Neuronal stem cell (in vitro differentiated cells): ENCODE measurements around the gene TMEM178A.

Source experiments
- DNase-seq: peaks from one replicate; pipeline ENCODE4 v3.0.0-alpha.2; 2013; ENCODE audit warnings: low spot score
- H2AFZ ChIP-seq: one replicate; pipeline ENCODE4 v1.6.1; 2013; ENCODE audit warnings: mild to moderate bottlenecking, low read length, inconsistent platforms
- H2AK5ac ChIP-seq: 2 replicates; pipeline ENCODE4 v1.6.1; 2013; ENCODE audit warnings: low read depth, mild to moderate bottlenecking, inconsistent platforms, low read length, moderate library complexity, mixed read lengths
- H2BK120ac ChIP-seq: 2 replicates; pipeline ENCODE4 v1.6.1; 2013; ENCODE audit warnings: low read depth, mild to moderate bottlenecking, inconsistent platforms, low read length, moderate library complexity, mixed read lengths
- H2BK12ac ChIP-seq: one replicate; pipeline ENCODE4 v1.6.1; 2013; ENCODE audit warnings: low read length, inconsistent platforms
- H2BK15ac ChIP-seq: 2 replicates; pipeline ENCODE4 v1.6.1; 2013; ENCODE audit warnings: mild to moderate bottlenecking, low read length, inconsistent platforms, mixed read lengths
- H2BK5ac ChIP-seq: one replicate; pipeline ENCODE4 v1.6.1; 2013; ENCODE audit warnings: inconsistent platforms, mild to moderate bottlenecking, low read length, moderate library complexity
- H3K14ac ChIP-seq: one replicate; pipeline ENCODE4 v1.6.1; 2013; ENCODE audit warnings: low read length, inconsistent platforms
- H3K18ac ChIP-seq: 2 replicates; pipeline ENCODE4 v1.6.1; 2013; ENCODE audit warnings: low read length, inconsistent platforms
- H3K23ac ChIP-seq: 2 replicates; pipeline ENCODE4 v1.6.1; 2013; ENCODE audit warnings: low read depth, mild to moderate bottlenecking, mixed read lengths, low read length, inconsistent platforms; ENCODE audit not compliant: poor library complexity
- H3K27ac ChIP-seq: replicated peaks from 3 replicates; pipeline ENCODE4 v1.5.1; 2013; ENCODE audit warnings: low read length, inconsistent platforms
- H3K27me3 ChIP-seq, 3 experiments: 2 replicates each; pipeline ENCODE4 v1.6.1; 2013; ENCODE audit warnings: low read length in 3 of 3, mild to moderate bottlenecking in 2 of 3, inconsistent platforms in 1 of 3, low read depth in 1 of 3, mixed read lengths in 1 of 3, moderate library complexity in 1 of 3; ENCODE audit not compliant: control insufficient read depth in 3 of 3, insufficient read depth in 3 of 3
- H3K36me3 ChIP-seq, 2 donors: replicated peaks in 1 of 2; 2 replicates each; pipeline ENCODE4 v1.6.1; 2013; ENCODE audit warnings: low read length in 2 of 2; ENCODE audit not compliant: control insufficient read depth in 2 of 2, insufficient read depth in 2 of 2
- H3K4ac ChIP-seq: 2 replicates; pipeline ENCODE4 v1.6.1; 2013; ENCODE audit warnings: inconsistent platforms, mild to moderate bottlenecking, low read length, moderate library complexity
- H3K4me1 ChIP-seq, 2 donors: 1 replicate in 1 of 2; 2 replicates in 1 of 2; pipeline ENCODE4 v1.6.1; 2013; ENCODE audit warnings: low read length in 2 of 2, low read depth in 1 of 2; ENCODE audit not compliant: control insufficient read depth in 2 of 2, insufficient read depth in 1 of 2
- H3K4me2 ChIP-seq: one replicate; pipeline ENCODE4 v1.6.1; 2013; ENCODE audit warnings: mild to moderate bottlenecking, low read length, inconsistent platforms; ENCODE audit not compliant: insufficient read depth, poor library complexity, severe bottlenecking
- H3K4me3 ChIP-seq, 2 donors: 2 replicates each; pipeline ENCODE4 v1.5.1; 2013; ENCODE audit warnings: low read length in 2 of 2, mild to moderate bottlenecking in 2 of 2, inconsistent platforms in 1 of 2, moderate library complexity in 1 of 2
- H3K79me1 ChIP-seq: one replicate; pipeline ENCODE4 v1.6.1; 2013; ENCODE audit warnings: low read depth, mild to moderate bottlenecking, inconsistent platforms, low read length, moderate library complexity
- H3K9ac ChIP-seq: one replicate; pipeline ENCODE4 v1.6.1; 2013; ENCODE audit warnings: mild to moderate bottlenecking, low read depth, low read length, inconsistent platforms; ENCODE audit not compliant: poor library complexity
- H3K9me3 ChIP-seq, 2 donors: replicated peaks in 1 of 2; 2 replicates each; pipeline versions ENCODE3 to v1.6.1; 2013; ENCODE audit warnings: low read length in 2 of 2, mild to moderate bottlenecking in 2 of 2, inconsistent platforms in 1 of 2, low read depth in 1 of 2, mixed read lengths in 1 of 2, moderate library complexity in 1 of 2; ENCODE audit not compliant: control insufficient read depth in 2 of 2, insufficient read depth in 1 of 2
- H4K8ac ChIP-seq: one replicate; pipeline ENCODE4 v1.6.1; 2013; ENCODE audit warnings: low read depth, mild to moderate bottlenecking, inconsistent platforms, low read length, moderate library complexity
- H4K91ac ChIP-seq: one replicate; pipeline ENCODE4 v1.6.1; 2013; ENCODE audit warnings: low read length, low read depth, mild to moderate bottlenecking, inconsistent platforms; ENCODE audit not compliant: poor library complexity
- WGBS, 2 donors: extraction: QIAGEN DNeasy Blood & Tissue Kit; methylation state at CpG; one replicate each; pipeline ENCODE4 v1.1.7; 2013; ENCODE audit warnings: missing lambda C conversion rate in 2 of 2, mixed read lengths in 1 of 2; ENCODE audit not compliant: insufficient read length in 2 of 2, insufficient replicate concordance in 1 of 2; ENCODE audit errors: extremely low coverage in 2 of 2; 5-methylcytosine and 5-hydroxymethylcytosine counted together

The TMEM178A gene

DNA sequence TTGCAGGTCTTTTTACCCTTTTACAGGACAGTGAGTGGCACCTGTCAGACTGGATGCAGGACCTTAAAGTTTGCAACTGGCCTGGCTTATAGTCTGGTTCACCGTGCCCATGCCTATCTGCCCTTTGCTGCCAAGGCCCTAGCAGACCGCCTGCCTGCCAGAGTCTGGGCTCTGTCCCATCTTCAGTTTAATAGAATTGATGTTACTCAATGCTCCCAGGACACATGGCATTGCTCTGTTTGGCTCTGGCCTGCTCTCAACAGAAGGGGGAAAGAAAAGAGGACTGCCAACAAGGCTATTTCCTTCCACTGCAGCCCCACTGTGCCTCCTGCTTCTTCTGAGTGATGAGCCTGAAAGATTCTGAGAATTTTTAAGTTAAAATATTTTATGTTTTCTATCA is 25.6 kb upstream of the TMEM178A start:
- no peak overlapping the region for H2BK5ac ChIP-seq
- no peak overlapping the region for H2AK5ac ChIP-seq
- no peak overlapping the region for H4K91ac ChIP-seq
- H3K36me3 ChIP-seq: no peaks in the 10 kb centered on the region
- H3K27ac ChIP-seq: no peak overlapping the region
- no peaks in the 10 kb centered on the region for H3K27me3 ChIP-seq
- no peak overlapping the region for H3K4ac ChIP-seq
- H2BK15ac ChIP-seq: no peak overlapping the region
- no peaks in the 10 kb centered on the region for H3K79me1 ChIP-seq
- H3K9ac ChIP-seq: no peak overlapping the region
- DNase-seq: no peak
- H3K4me3 ChIP-seq: no peak overlapping the region
- peaks cover 6 to 14% of the 10 kb centered on the region in 2 donors for H3K4me1 ChIP-seq
- no peak overlapping the region for H4K8ac ChIP-seq
- no peak overlapping the region for H2BK12ac ChIP-seq
- H3K18ac ChIP-seq: no peak overlapping the region
- no peaks in the 10 kb centered on the region for H3K9me3 ChIP-seq
- no peak overlapping the region for H2AFZ ChIP-seq
- H3K4me2 ChIP-seq: no peak overlapping the region
- H2BK120ac ChIP-seq: no peak overlapping the region
- no peak overlapping the region for H3K23ac ChIP-seq
- H3K14ac ChIP-seq: no peak overlapping the region
- no CpG with 5 or more reads among the region's 2 CpGs for WGBS, 2 donors

DNA sequence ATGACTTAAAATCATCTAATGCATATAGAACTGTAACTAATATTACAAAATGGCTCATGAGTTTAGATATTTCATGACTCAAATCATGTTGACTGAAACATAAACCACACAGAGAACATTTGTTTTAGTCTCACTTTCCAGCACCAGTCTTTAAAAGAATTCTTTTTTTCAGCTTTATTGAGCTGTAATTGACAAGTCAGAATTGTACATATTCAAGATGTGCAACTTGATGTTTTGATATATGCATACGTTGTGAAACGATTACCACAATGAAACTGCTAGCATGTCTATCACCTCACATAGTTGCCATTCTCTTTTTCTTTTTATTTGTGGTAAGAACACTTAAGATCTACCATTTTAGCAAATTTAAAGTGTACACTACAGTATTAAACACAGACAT is 25.0 kb upstream of the TMEM178A start:
- H4K8ac ChIP-seq: no peak overlapping the region
- no peaks in the 10 kb centered on the region for H3K27me3 ChIP-seq
- no peak overlapping the region for H3K9ac ChIP-seq
- H3K36me3 ChIP-seq: no peaks in the 10 kb centered on the region
- H3K4me2 ChIP-seq: no peak overlapping the region
- no peaks in the 10 kb centered on the region for H3K9me3 ChIP-seq
- no peak overlapping the region for H2AK5ac ChIP-seq
- no peak overlapping the region for H2BK12ac ChIP-seq
- no peak overlapping the region for H4K91ac ChIP-seq
- no peak overlapping the region for H3K27ac ChIP-seq
- H3K14ac ChIP-seq: no peak overlapping the region
- no peak overlapping the region for H3K23ac ChIP-seq
- no peak overlapping the region for H2BK120ac ChIP-seq
- H3K4me1 ChIP-seq: peaks cover 6 to 14% of the 10 kb centered on the region in 2 donors
- H2AFZ ChIP-seq: no peak overlapping the region
- no peak overlapping the region for H3K4ac ChIP-seq
- H3K79me1 ChIP-seq: no peaks in the 10 kb centered on the region
- no peak overlapping the region for H3K18ac ChIP-seq
- no peak overlapping the region for H3K4me3 ChIP-seq
- no peak overlapping the region for H2BK15ac ChIP-seq
- no peak overlapping the region for H2BK5ac ChIP-seq
- no peak for DNase-seq
- no CpG with 5 or more reads among the region's 2 CpGs for whole genome bisulfite sequencing, 2 donors

DNA sequence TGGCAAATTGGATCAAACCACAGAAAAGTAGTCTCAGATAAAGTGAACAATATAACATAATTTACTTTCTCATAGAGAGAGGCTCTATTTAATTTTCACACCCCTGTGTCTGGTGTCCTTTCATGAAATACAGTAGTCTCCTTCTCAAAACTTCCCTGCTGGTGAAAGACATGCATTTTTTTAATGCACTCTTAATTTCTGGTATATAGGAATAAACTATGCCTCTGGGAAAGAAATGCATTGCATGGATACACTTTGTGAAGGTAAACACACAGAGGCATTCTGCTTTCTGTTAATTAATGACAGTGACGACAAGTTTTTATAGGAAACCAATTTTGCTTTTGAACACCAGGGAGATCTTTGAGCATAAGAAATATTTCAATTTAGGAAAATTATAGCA is 24.1 kb upstream of the TMEM178A start:
- Histone ChIP-seq H2BK5ac (no peak overlapping the region), H3K36me3 (no peaks in the 10 kb centered on the region), H3K4me1 (peaks cover 6 to 14% of the 10 kb centered on the region in 2 donors), H3K4ac (no peak overlapping the region), H3K14ac (no peak overlapping the region), H3K4me2 (no peak overlapping the region), H4K8ac (no peak overlapping the region), H3K23ac (no peak overlapping the region), H2BK120ac (no peak overlapping the region), H2BK15ac (no peak overlapping the region), H2BK12ac (no peak overlapping the region), H3K9me3 (no peaks in the 10 kb centered on the region), H4K91ac (no peak overlapping the region), H3K4me3 (no peak overlapping the region), H3K18ac (no peak overlapping the region), H3K27me3 (no peaks in the 10 kb centered on the region), H3K79me1 (no peaks in the 10 kb centered on the region), H3K27ac (no peak overlapping the region), H2AK5ac (no peak overlapping the region), H3K9ac (no peak overlapping the region), H2AFZ (no peak overlapping the region)
- no peak for DNase-seq
- WGBS, 2 donors: no CpG with 5 or more reads among the region's 1 CpG

GRCh38 chr2:39642051-39642718 is 23.5 kb upstream of the TMEM178A start:
- Histone ChIP-seq H3K4me2 (no peak overlapping the region), H4K91ac (no peak overlapping the region), H2AK5ac (no peak overlapping the region), H3K27ac (no peak overlapping the region), H2BK120ac (no peak overlapping the region), H3K9ac (no peak overlapping the region), H2BK15ac (no peak overlapping the region), H3K4me1 (peaks cover 6 to 14% of the 10 kb centered on the region in 2 donors), H3K18ac (no peak overlapping the region), H3K4me3 (no peak overlapping the region), H3K23ac (no peak overlapping the region), H3K9me3 (no peaks in the 10 kb centered on the region), H3K36me3 (no peaks in the 10 kb centered on the region), H2BK12ac (no peak overlapping the region), H2BK5ac (no peak overlapping the region), H3K4ac (no peak overlapping the region), H3K79me1 (no peaks in the 10 kb centered on the region), H3K14ac (no peak overlapping the region), H3K27me3 (no peaks in the 10 kb centered on the region), H4K8ac (no peak overlapping the region), H2AFZ (no peak overlapping the region)
- DNase-seq: no peak
- WGBS, 2 donors: no CpG with 5 or more reads among the region's 6 CpGs
